Kidney epithelial cell (primary cell): Measurements from ENCODE around the gene RSAD2. TPM values are rescaled to one million over a fixed set of nuclear protein-coding genes. Genes with fewer than 3 reads are reported as not detected.

Source experiments
- DNase-seq: peaks from one replicate; pipeline ENCODE4 v3.0.0-alpha.2; 2010; ENCODE audit warnings: low read depth
- H3K27me3 ChIP-seq: 2 replicates; pipeline ENCODE4 v1.6.0; 2011; ENCODE audit warnings: low read length; ENCODE audit not compliant: control insufficient read depth, insufficient read depth
- H3K36me3 ChIP-seq: 2 replicates; pipeline ENCODE4 v1.5.1; 2011; ENCODE audit warnings: low read length; ENCODE audit not compliant: control insufficient read depth, insufficient read depth
- H3K4me3 ChIP-seq: 2 replicates; pipeline ENCODE4 v1.5.1; 2011; ENCODE audit warnings: low read depth, mild to moderate bottlenecking, control low read depth, low read length
- CTCF ChIP-seq: IDR thresholded peaks from 2 replicates; pipeline ENCODE4 v1.5.1; 2011; ENCODE audit warnings: mild to moderate bottlenecking, moderate library complexity, low read length, control low read depth, inconsistent platforms; ENCODE audit not compliant: insufficient read depth, poor library complexity, severe bottlenecking
- total RNA-seq: library from RNA; depleted of rRNA; stranded (reverse); fragments of >200 nt; gene quantifications from 2 replicates; pipeline ENCODE4 v1.2.3, GENCODE V29; 2015

Gene RSAD2
- total RNA-seq, 1 donor from 2014 or later: 3.6 TPM

GRCh38 chr2:6945087-6945813, 67.7 kb downstream of the RSAD2 start:
- Histone ChIP-seq H3K4me3 (no peak overlapping the region), H3K27me3 (no peaks in the 10 kb centered on the region), H3K36me3 (no peaks in the 10 kb centered on the region)
- no peak for TF ChIP-seq CTCF
- no peak for DNase-seq

GRCh38 chr2:6945821-6946220, 68.2 kb downstream of the RSAD2 start:
- Histone ChIP-seq H3K27me3 (no peaks in the 10 kb centered on the region), H3K36me3 (no peaks in the 10 kb centered on the region), H3K4me3 (no peak overlapping the region)
- no peak for TF ChIP-seq CTCF
- no peak for DNase-seq

GRCh38 chr2:6946722-6947121, 69.1 kb downstream of the RSAD2 start:
- DNase-seq: peak; percentile 35
- Histone ChIP-seq H3K36me3 (no peaks in the 10 kb centered on the region), H3K4me3 (no peak overlapping the region), H3K27me3 (no peaks in the 10 kb centered on the region)
- TF ChIP-seq CTCF: no peak

Other genes with a start within 250 kb of the RSAD2 start
- 9.0 and 9.8 TPM in 2 replicates for gene CMPK2, start 11.9 kb upstream of the RSAD2 start, total RNA-seq
- gene RNF144A, start 39.6 kb downstream of the RSAD2 start, total RNA-seq: 23.5 and 32.7 TPM in 2 replicates